GM23248 (cell line): ENCODE measurements around the gene CDC42EP3.

ENCODE experiments used
- EZH2 ChIP-seq: fragments of 200-600 bp; sonication (generic); IDR thresholded peaks from 2 replicates; pipeline ENCODE4 v1.6.1; 2018; ENCODE audit warnings: antibody characterized with exemption, mild to moderate bottlenecking; ENCODE audit not compliant: insufficient read depth, poor library complexity, severe bottlenecking
- EZH2phosphoT487 ChIP-seq: fragments of 200-600 bp; sonication (generic); IDR thresholded peaks from 2 replicates; pipeline ENCODE4 v1.6.1; 2018; ENCODE audit warnings: antibody characterized with exemption, moderate library complexity, mild to moderate bottlenecking, low read depth; ENCODE audit not compliant: insufficient read depth

DNA sequence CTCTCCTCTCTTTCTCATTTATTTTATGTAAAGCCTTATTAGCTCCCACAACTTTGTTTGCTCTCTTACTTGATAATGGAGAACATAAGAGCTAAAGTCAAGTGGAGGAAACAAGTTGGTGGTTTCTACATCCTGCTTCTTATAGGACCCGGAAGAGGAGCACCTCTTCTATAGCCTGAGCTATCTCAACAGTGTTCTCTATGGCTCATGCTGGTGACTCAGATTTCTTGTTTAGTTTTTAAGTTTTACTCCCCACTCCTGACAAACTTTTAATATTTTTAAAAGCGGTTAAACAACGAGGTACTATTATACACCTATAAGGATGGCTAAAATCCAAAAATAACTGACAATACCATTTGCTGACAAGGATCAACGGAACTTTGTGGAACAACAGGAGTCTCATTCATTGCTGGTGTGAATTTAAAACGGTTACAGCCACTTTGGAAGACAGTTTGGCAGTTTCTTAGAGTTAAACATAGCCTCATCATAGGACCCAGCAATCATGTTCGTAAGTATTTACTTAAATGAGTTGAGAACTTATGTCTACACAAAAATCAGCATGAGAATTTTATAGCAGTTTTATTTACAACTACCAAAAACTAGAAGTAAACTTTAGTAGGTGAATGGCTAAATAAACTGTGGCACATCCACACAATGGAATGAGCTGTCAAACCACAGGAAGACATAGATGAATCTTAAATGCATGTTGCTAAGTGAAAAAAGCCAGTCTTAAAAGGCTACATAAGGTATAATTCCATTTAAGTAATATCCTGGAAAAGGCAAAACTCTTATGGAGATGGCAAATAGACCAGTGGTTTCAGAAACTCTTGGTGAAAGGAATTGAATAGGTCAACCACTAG lies 12.7 kb upstream of the CDC42EP3 start:
- TF ChIP-seq EZH2phosphoT487 (no peak), EZH2 (no peak)
